HG03066 (cell line): ENCODE data around the gene NPIPA1.
"Not testable (repeated sequence)": the region's sequence is repeated elsewhere in the genome, so short reads cannot be mapped to it uniquely, and the experiment has no call there.

ENCODE experiments used
- ATAC-seq: cut with Tn5 transposase; IDR thresholded peaks from one replicate; pipeline ENCODE4 v1.9.1; 2021; ENCODE audit warnings: low read depth; ENCODE audit not compliant: unreplicated experiment

Gene NPIPA1

GRCh38 chr16:14929176-14929575 is 8.1 kb upstream of the NPIPA1 start:
- ATAC-seq, result not testable (repeated sequence)

- ATAC-seq, result not testable (repeated sequence)
Observed at GRCh38 chr16:14930246-14930645, 7.0 kb upstream of the NPIPA1 start.

GRCh38 chr16:14930971-14931370 is 6.3 kb upstream of the NPIPA1 start:
- ATAC-seq, result not testable (repeated sequence)

DNA sequence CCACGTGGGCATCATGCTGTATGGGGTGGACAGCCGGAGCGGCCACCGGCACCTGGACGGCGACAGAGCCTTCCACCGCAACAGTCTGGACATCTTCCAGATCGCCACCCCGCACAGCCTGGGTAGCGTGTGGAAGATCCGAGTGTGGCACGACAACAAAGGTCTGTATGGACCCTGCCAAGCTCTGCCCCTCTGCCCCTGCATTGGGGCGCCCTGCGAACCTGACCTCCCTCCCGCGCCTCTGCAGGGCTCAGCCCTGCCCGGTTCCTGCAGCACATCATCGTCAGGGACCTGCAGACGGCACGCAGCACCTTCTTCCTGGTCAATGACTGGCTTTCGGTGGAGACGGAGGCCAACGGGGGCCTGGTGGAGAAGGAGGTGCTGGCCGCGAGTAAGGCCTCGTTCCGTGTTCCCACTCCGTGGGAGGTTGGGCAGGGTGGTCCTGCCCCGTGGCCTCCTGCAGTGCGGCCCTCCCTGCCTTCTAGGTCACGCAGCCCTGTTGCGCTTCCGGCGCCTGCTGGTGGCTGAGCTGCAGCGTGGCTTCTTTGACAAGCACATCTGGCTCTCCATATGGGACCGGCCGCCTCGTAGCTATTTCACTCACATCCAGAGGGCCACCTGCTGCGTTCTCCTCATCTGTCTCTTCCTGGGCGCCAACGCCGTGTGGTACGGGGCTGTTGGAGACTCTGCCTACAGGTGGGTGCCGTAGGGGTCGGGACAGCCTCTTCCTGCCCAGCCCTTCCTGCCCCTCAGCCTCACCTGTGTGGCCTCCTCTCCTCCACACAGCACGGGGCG is 4.5 kb upstream of the NPIPA1 start:
- not testable (repeated sequence) for ATAC-seq

DNA sequence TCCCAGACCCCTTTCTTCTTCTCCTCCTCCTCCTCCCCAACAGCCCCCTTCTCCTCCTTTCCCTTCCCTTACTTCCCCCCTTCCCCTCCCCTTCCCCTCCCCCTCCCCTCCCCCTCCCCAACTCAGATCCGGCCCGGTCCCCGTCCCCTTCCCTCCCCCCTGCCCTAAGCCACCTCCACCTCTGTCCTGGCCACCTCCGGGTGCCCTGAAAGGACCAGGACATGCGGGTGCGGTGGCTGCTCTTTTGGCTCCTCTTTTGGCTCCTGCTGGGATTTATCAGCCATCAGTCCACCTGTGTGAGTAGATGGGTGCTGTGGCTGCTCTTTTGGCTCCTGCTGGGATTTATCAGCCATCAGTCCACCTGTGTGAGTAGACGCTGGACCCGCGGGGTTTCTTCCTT is 751 bp downstream of the NPIPA1 start:
- ATAC-seq, result not testable (repeated sequence)

DNA sequence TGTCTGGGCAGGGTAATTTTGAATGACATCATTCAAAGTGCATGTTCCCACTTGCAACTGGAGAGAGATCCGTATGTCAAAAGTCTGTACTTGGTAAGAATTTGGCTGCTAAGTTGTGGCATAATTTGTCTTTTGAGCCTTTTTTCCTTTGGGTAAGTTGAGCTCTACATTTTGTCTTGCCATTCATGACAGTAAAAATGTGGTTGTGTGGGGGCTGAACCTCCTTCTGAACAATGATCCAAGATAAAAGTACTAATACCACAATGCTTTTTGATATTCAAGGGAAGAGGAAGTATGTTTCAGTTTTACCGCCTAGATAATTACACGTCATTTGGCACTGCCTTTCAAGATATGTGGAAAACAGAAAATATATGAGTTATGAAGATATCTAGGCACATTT is 5.4 kb downstream of the NPIPA1 start:
- ATAC-seq, result not testable (repeated sequence)

DNA sequence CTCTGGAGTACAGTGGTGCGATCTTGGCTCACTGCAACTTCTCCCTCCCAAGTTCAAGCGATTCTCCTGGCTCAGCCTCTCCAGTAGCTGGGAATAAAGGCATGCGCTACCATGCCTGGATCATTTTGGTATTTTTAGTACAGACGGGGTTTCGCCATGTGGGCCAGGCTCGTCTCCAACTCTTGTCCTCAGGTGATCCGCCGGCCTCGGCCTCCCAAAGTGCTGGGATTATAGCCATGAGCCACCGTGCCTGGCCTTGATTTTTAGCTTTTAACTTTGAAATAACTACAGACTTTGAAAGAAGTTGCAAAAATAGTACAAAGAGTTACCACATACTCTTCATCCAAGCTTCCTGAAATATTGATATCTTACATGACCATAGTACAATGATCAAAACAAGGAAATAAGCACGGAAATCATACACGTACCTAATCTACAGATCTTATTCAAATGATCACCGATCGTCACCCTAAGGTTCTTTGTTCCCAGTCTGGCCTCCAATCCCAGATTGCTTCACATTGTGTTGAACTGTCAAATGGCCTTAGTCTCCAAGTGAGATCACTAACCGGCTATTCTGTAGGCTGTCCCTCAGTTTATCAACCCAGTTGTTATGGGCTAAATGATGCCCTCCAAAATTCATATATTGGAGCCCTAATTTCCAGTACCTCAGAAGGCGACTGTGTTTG is 18.4 kb downstream of the NPIPA1 start:
- no peak for ATAC-seq

GRCh38 chr16:14957576-14958322 is 20.5 kb downstream of the NPIPA1 start:
- no peak for ATAC-seq

DNA sequence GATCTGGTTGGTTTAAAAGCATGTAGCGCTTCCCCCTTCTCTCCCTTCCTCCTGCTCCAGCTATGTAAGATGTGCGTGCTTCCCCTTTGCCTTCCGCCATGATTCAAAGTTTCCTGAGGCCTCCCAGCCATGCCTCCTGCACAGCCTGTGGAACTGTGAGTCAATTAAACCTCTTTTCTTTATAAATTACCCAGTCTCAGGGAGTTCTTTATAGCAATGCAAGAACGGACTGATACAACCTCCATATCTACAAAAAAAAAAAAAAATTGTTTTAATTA is 21.0 kb downstream of the NPIPA1 start:
- no peak for ATAC-seq

DNA sequence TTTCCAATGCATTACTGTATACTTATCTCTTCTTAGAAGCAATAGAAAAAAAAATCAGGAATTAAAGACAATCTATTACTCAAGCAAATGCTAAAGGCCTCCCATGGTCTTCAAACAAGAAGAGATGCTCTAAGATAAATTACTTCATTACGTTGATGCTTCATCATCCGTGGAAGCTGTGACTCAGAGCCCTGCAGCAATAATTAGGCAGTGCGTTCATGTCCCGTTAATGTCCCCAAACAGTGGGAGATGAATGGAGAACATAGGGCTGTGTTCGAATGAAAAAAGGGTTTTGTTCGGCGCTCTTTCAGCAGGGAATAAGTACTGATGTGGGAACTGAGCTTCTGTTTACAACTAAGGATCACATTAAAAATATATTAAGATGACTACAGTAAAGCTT is 21.7 kb downstream of the NPIPA1 start:
- no peak for ATAC-seq

- no peak for ATAC-seq
Observed at GRCh38 chr16:14961405-14962186, 24.4 kb downstream of the NPIPA1 start.

DNA sequence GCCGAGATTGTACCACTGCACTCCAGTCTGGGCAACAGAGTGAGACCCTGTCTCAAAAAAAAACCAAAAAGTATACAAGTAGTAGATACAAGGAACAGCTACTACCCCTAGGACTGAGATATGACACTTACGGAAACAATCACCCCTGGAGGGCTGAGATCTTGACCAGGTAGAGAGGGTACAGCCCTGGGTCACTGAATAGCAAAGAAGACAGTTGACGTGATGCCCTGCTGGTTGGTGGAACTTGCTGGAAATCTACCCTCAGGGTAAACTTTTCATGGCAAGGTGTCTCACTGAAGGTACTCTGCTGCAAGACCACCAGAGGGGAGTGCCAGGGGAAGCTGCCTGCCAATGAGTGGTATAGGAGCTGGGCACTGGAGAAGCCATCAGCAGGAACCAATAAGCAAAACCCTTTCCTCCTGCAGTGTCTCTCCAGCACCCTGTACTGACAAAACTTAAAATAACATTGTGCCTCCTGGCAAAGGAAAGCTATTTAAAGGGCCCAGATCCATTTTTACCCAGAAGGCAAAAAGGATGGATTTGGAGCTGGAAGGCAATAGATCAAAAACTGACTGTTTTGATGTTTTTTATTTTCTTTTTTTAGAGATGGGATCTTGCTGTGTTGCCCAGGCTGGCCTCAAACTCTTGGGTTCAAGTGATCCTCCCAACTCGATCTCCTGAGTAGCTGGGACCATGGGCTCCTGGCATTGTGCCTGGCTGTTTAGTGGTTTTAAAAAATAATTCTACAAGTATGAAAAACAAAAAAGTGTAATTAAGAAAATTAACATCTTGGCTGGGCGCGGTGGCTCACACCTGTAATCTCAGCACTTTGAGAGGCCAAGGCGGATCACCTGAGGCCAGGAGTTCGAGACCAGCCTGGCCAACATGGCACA is 26.3 kb downstream of the NPIPA1 start:
- no peak for ATAC-seq

- no peak for ATAC-seq
Observed at GRCh38 chr16:14965328-14965727, 28.1 kb downstream of the NPIPA1 start.

DNA sequence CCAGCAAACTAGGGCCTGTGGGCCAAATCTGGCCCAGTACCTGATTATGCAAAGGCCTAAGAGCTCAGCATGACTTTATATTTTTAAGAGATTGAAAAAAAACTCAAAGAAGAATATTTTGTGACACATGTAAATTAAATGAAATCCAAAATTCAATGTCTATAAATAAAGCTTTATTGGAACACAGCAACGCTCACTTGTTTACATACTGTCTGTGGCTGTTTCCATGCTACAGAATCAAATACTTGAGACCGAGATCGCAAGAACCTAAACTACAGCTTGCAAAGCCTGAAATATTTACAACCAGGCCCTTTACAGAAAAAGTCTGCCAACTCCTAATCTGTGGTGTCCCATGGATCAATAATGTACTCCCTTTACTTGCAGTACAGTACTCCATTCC is 32.6 kb downstream of the NPIPA1 start:
- not testable (repeated sequence) for ATAC-seq

DNA sequence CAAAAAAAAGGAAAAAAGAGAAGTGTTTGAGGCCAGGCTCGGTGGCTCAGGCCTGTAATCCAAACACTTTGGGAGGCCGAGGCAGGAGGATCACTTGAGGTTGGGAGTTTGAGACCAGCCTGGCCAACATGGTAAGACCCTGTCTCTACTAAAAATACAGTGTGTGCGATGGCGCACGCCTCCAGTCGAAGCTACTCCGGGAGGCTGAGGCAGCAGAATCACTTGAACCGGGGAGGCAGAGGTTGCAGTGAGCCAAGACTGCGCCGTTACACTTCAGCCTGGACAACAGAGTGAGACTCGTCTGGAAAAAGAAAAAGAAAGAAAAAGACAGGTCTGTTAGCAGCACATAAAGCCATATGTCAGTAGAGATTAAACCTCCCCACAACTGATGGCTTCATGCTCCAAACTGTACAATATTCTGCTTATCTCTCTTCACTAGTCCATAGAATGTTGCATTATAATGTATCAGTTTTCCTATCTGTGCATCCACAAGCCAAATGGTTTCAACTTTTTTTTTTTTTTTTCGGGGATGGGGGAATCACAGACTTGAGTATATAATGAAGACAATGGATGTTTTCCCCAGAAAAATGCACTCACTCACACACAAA is 34.5 kb downstream of the NPIPA1 start:
- ATAC-seq, result not testable (repeated sequence)

DNA sequence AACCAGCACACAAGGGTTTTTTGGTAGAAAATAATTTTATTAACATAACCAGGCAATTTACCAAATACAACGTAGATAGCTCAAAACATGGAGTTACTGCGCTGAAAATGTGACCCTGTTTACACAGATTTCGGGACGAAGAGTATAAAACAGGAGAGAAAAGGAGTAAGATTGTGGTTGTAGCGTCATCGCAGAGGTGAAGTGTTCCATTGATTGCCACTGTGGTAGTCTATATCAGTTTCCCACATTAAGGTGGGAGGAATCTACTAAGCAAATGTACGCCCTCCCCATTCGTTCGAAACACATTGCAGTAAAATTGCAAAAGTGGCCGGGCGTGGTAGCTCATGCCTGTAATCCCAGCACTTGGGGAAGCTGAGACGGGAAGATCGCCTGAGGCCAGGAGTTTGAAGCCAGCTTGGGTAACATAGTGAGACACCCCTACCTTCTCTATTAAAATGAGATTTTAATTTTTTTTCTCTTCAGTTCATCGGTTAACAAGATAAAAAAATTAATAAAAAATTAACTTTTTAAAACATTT is 36.6 kb downstream of the NPIPA1 start:
- ATAC-seq, result not testable (repeated sequence)

DNA sequence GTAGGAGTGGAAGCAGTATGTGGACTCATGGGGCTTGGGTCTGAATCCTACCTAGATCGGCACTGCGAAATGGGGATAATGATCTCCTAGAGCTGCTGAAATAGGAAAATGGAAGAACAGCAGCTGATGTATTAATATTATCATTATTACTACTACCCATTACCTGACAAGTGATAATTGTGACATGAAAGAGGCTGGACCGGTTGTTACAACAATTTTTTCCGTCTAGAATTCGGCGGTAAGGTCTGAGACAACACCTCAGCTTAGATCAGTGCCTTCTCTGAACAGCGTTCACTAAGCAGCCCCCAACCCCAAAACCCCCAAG is 37.0 kb downstream of the NPIPA1 start:
- ATAC-seq, result not testable (repeated sequence)

DNA sequence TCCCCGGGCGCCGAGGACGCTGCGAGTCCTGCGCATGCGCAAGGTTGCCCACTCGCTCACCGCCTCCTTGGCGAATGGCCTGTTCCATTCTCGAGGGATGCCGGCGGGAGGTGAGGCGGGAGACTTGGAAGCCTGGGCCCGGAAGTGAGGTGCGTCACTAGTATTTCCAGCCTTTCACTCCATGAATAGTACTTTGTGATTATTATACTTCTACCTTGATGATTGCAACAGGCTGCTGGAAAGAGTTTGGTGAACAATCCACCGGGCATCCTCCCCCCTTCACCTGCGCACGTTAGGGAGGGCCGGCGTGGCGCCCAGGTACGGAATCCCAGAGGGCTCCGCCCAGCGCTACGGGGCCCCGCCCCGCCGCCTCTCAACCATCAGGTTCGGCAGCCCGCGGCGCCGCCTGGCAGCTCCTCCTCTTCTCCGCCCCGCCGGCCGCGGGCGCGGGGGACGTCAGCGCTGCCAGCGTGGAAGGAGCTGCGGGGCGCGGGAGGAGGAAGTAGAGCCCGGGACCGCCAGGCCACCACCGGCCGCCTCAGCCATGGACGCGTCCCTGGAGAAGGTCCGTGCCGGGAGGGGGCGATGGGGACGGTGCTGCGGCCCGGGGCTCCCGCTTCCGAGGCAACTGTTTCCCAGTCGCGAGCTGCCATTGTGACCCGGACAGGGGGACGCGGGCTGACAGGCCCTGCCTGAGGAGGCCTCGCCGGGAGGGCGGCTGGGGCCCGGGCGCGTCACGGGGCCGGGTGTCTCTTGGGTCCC is 37.6 kb downstream of the NPIPA1 start, which contains the start of gene PDXDC1:
TSS of gene PDXDC1 (plus strand) at position 371 of the 762 bp plus-strand sequence. CDS start at position 545, 174 bp downstream.
- peak; percentile 93 for ATAC-seq
